Activated CD8-positive, alpha-beta memory T cell treated with anti-CD3 and anti-CD28 coated beads, Interleukin-2, amount 50 U/mL, for 1 hour (primary cell): ENCODE measurements around the gene MYDGF.
"Not testable (repeated sequence)": the region's sequence is repeated elsewhere in the genome, so short reads cannot be mapped to it uniquely, and the experiment has no call there.

ENCODE experiments used
- DNase-seq: peaks from one replicate; pipeline ENCODE4 v3.0.0-alpha.2; 2020; ENCODE audit errors: extremely low read depth

Gene MYDGF

GRCh38 chr19:4699826-4700692, 29.9 kb upstream of the MYDGF start:
- no peak for DNase-seq

GRCh38 chr19:4697304-4697703, 27.2 kb upstream of the MYDGF start:
- no peak for DNase-seq

- no peak for DNase-seq
Measured at GRCh38 chr19:4695224-4695731, 25.1 kb upstream of the MYDGF start.

- DNase-seq, result no peak
Measured at GRCh38 chr19:4694211-4694987, 24.3 kb upstream of the MYDGF start.

- no peak for DNase-seq
Measured at GRCh38 chr19:4693471-4694121, 23.5 kb upstream of the MYDGF start.

GRCh38 chr19:4693078-4693350, 22.9 kb upstream of the MYDGF start:
- DNase-seq, result no peak

GRCh38 chr19:4692251-4693077, 22.3 kb upstream of the MYDGF start:
- DNase-seq, result no peak

GRCh38 chr19:4691373-4691772, 21.2 kb upstream of the MYDGF start:
- no peak for DNase-seq

GRCh38 chr19:4690361-4690760, 20.2 kb upstream of the MYDGF start:
- no peak for DNase-seq

- DNase-seq, result no peak
Measured at GRCh38 chr19:4689403-4689802, 19.3 kb upstream of the MYDGF start.

GRCh38 chr19:4688587-4688986, 18.4 kb upstream of the MYDGF start:
- no peak for DNase-seq

- no peak for DNase-seq
Measured at GRCh38 chr19:4687396-4687795, 17.3 kb upstream of the MYDGF start.

- no peak for DNase-seq
Measured at GRCh38 chr19:4686700-4687099, 16.6 kb upstream of the MYDGF start.

GRCh38 chr19:4684312-4685095, 14.4 kb upstream of the MYDGF start:
- DNase-seq, result no peak

- DNase-seq, result no peak
Measured at GRCh38 chr19:4682417-4683200, 12.5 kb upstream of the MYDGF start.

GRCh38 chr19:4680021-4680420, 9.9 kb upstream of the MYDGF start:
- not testable (repeated sequence) for DNase-seq

GRCh38 chr19:4678881-4679790, 9.0 kb upstream of the MYDGF start:
- no peak for DNase-seq

- no peak for DNase-seq
Measured at GRCh38 chr19:4676955-4677731, 7.0 kb upstream of the MYDGF start.
